BE2C (cell line): ENCODE measurements around the gene NR2F1-AS1.

Experiments
- DNase-seq: peaks from one replicate; pipeline ENCODE4 v3.0.0-alpha.2; 2020
- H3K27me3 ChIP-seq: fragments of 250-450 bp; sonication (Bioruptor Pico); 2 replicates; pipeline ENCODE4 v1.5.1; 2020; ENCODE audit warnings: mild to moderate bottlenecking
- H3K36me3 ChIP-seq: fragments of 250-450 bp; sonication (Bioruptor Pico); 2 replicates; pipeline ENCODE4 v1.5.1; 2020; ENCODE audit warnings: mild to moderate bottlenecking
- H3K4me1 ChIP-seq: fragments of 250-450 bp; sonication (Bioruptor Pico); 2 replicates; pipeline ENCODE4 v1.5.1; 2020
- H3K4me3 ChIP-seq: 2 replicates; pipeline ENCODE4 v1.5.1; 2011; ENCODE audit warnings: low read depth, low read length
- H3K9me3 ChIP-seq: fragments of 250-450 bp; sonication (Bioruptor Pico); 2 replicates; pipeline ENCODE4 v1.5.1; 2020
- TF ChIP-seq, protein P1 (sequence below): IDR thresholded peaks from 2 replicates; pipeline ENCODE4 v1.5.1; 2012; ENCODE audit warnings: mild to moderate bottlenecking, low read depth, low read length

The NR2F1-AS1 gene

DNA sequence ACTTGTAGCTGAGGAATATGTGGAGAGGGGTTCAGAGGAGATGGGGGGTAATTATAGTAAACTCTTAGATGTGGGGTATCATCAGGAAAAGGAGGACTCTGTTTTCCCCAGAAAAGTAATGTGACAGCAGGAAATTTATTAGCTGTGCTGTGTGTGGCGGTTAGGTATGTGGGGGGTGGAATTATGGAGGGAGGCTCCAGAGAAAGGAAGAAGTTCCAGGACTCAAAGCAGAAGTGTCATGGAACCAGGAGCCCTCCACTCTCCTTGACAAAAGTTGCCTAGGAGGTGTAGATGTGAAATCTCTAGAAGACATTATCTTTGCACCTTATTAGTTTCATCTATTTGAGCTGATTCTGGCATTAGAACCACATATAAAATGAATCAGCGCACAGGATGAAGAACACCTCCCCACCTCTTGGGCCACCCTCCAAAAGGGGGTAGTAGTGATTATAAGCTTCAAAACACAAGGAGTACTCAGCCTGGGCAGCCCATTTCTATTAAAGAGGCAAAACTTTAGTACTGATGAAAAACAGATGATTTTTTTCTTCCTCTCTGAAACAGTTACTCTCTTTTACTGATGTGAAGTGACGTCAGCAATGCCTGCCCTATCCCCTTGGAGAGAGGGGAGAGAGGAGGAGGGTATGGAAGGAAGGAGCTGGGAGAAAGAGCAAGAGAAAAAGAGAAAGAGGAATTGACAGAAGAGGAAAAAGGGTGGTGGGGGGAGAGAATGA, 20.2 kb upstream of the NR2F1-AS1 start:
- Histone ChIP-seq H3K9me3 (no peaks in the 10 kb centered on the region), H3K4me3 (no peak overlapping the region), H3K36me3 (no peaks in the 10 kb centered on the region), H3K4me1 (no peaks in the 10 kb centered on the region), H3K27me3 (peaks cover 3% of the 10 kb centered on the region; the same call in 1 of the 2 replicates)
- TF ChIP-seq, protein P1, sequence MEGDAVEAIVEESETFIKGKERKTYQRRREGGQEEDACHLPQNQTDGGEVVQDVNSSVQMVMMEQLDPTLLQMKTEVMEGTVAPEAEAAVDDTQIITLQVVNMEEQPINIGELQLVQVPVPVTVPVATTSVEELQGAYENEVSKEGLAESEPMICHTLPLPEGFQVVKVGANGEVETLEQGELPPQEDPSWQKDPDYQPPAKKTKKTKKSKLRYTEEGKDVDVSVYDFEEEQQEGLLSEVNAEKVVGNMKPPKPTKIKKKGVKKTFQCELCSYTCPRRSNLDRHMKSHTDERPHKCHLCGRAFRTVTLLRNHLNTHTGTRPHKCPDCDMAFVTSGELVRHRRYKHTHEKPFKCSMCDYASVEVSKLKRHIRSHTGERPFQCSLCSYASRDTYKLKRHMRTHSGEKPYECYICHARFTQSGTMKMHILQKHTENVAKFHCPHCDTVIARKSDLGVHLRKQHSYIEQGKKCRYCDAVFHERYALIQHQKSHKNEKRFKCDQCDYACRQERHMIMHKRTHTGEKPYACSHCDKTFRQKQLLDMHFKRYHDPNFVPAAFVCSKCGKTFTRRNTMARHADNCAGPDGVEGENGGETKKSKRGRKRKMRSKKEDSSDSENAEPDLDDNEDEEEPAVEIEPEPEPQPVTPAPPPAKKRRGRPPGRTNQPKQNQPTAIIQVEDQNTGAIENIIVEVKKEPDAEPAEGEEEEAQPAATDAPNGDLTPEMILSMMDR = no peak
- DNase-seq = no peak

DNA sequence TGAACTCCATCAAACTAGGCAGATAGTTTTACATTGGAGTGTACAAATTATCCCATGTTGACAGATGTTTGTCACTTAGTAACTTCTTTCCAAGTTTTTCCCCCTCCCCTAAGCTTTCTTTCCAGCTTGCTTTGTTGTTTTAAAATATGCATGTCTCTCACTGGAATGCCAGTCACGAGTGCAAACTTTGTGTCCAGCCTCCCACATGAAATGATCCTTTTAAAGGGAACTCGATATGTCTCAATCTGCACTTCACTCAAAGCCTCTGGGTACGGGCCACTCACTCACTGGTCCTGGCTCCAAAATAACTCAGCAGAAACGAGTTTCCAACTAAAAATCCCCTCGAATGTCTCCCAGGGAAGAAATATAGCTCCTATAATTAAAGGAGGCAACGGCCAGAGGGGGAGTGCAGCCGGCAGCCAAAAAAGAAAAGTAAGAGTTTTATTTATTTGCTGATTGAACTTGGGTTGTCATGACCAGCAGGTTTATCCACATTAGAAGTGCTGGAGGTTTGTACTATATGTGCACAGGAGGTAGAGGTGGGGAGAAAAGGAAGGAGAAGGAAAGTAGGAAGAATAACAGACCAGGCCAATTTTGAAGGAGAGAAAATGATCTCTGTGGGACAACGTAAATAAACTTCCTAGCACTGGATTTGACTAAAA, 19.5 kb upstream of the NR2F1-AS1 start:
- Histone ChIP-seq H3K4me3 (no peak overlapping the region), H3K36me3 (no peaks in the 10 kb centered on the region), H3K4me1 (no peaks in the 10 kb centered on the region), H3K9me3 (no peaks in the 10 kb centered on the region), H3K27me3 (no peaks in the 10 kb centered on the region; the same call in 1 of the 2 replicates)
- DNase-seq = no peak
- TF ChIP-seq, protein P1 = no peak

DNA sequence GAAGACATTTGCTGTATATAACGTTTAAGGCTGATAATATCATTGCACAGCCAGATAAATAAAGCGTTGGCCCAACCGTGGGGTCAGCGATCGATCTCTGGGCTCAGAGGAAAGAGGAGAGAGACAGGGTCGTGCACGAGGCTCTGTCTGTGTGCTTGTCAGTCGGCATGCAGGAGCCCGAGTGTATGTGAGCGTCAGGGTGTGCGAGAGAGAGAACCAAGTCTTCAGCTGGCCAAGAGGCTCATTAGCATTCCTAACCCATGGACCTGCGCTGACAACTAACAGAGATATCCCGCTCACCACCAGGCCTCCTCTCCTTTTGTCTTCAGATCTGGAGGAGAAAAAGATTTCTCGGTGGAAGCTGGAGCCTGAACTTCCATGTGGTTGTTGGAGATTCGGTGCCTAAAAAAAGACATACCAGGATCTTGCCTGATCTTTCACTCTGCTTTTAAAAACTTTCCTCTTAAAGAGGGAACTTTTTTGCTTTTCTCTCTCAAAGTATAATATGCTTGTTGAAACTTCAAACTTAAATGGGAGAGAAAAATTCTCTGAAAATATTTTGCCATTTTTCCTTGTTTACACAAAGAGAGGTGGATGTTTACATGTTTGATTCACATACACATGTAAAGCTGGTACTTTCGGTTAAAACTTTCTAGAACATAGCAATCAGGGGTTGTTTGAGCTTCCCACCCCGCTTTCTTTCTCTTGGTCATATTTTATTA, 18.5 kb upstream of the NR2F1-AS1 start:
- Histone ChIP-seq H3K9me3 (no peaks in the 10 kb centered on the region), H3K27me3 (no peaks in the 10 kb centered on the region), H3K36me3 (peaks cover 7% of the 10 kb centered on the region), H3K4me1 (no peaks in the 10 kb centered on the region), H3K4me3 (no peak overlapping the region)
- TF ChIP-seq, protein P1 = no peak
- DNase-seq = no peak

DNA sequence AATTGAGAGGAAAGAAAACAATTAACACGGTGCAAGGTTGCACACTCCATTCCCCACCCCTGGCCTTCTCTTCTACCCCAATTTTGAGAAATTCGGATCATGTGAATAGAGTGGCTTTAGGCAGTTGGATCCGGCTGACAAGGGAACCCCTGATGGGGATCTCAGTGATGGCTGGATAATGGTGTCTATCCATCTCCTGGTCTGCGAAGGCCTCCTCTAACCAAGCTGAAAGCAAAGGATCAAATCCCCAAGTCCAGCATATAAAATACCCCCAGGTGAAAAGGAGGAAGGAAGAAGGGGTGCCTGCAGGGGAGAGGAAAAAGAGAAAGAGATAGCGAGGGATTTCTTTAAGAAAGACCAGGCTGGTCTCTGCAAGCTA, 18.0 kb upstream of the NR2F1-AS1 start:
- no peaks in the 10 kb centered on the region for H3K4me1 ChIP-seq
- no peak for DNase-seq
- no peak overlapping the region for H3K4me3 ChIP-seq
- H3K9me3 ChIP-seq = no peaks in the 10 kb centered on the region
- TF ChIP-seq, protein P1 = no peak
- peaks cover 9% of the 10 kb centered on the region for H3K36me3 ChIP-seq
- H3K27me3 ChIP-seq = no peaks in the 10 kb centered on the region

DNA sequence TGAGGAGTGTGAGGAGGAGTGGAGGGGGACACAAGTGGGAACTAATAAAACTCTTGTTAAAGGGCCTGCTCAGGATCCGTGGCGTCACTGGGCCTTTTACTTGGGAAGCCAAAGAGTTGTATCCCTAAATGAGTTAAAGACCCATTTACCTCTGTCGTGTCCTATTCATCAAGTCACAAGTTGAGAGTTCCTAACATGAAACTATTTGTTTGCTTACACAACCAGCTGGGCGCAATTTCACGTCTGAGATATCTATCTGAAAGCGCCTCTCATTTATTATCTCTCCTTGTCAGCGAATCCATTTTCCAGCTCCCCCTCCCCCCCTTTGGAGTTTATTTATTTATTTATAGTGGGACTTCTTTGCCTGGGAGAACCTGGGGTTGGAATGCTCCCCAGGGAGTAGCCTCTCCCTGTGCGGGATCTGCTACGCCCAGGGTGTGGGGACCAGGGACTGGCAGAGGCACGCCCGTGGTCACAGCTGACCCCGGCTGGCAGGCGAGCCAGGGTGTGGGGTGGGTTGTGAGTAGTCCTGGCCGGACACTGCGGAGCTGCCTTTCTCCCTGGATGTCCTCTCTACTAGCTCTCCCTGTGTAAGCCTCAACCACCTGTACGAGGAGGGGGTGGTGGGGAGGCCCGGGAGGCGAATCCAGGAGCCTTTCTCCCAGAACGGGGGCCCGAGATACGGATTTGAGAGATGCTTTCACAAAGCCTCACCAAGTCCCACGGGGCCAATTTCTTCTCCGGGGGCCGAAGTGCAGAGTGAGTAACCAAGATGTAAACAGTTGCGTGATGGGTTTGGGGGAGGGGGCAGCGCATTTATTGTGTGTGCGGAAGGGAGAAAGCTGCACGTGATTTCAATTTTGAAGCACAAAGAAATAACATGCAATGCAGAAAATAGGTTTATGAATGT, 17.3 kb upstream of the NR2F1-AS1 start:
- H3K4me1 ChIP-seq = no peaks in the 10 kb centered on the region
- H3K27me3 ChIP-seq = no peaks in the 10 kb centered on the region

More for the DNA sequence above, 17.3 kb upstream of the NR2F1-AS1 start:
- Histone ChIP-seq H3K4me3 (no peak overlapping the region), H3K9me3 (no peaks in the 10 kb centered on the region), H3K36me3 (peaks cover 14% of the 10 kb centered on the region)
- no peak for DNase-seq
- TF ChIP-seq, protein P1 = no peak
